LNCAP (cell line): ENCODE data around the gene C7orf33.

Experiments used
- CTCF ChIP-seq: fragments of 450-650 bp; IDR thresholded peaks from 2 replicates; pipeline ENCODE4 v1.5.1; 2017; ENCODE audit warnings: mild to moderate bottlenecking

C7orf33 gene

GRCh38 chr7:148585399-148585798, 5.2 kb upstream of the C7orf33 start:
- no peak for TF ChIP-seq CTCF

- TF ChIP-seq CTCF = no peak
Measured at GRCh38 chr7:148587076-148587475, 3.5 kb upstream of the C7orf33 start.

GRCh38 chr7:148588168-148588567, 2.4 kb upstream of the C7orf33 start:
- TF ChIP-seq CTCF = no peak

- no peak for TF ChIP-seq CTCF
Measured at GRCh38 chr7:148588670-148589131, 1.9 kb upstream of the C7orf33 start.

GRCh38 chr7:148589640-148590039, 926 bp upstream of the C7orf33 start:
- TF ChIP-seq CTCF = no peak

- TF ChIP-seq CTCF = no peak
Measured at GRCh38 chr7:148598351-148598750, 7.8 kb downstream of the C7orf33 start.

- no peak for TF ChIP-seq CTCF
Measured at GRCh38 chr7:148605350-148605749, 14.8 kb downstream of the C7orf33 start.

GRCh38 chr7:148607151-148607661, 16.6 kb downstream of the C7orf33 start:
- no peak for TF ChIP-seq CTCF
